Neuronal stem cell (in vitro differentiated cells): ENCODE results near the gene RNF13.

Experiments
- DNase-seq: peaks from one replicate; pipeline ENCODE4 v3.0.0-alpha.2; 2013; ENCODE audit warnings: low spot score
- H2AFZ ChIP-seq: one replicate; pipeline ENCODE4 v1.6.1; 2013; ENCODE audit warnings: mild to moderate bottlenecking, low read length, inconsistent platforms
- H2AK5ac ChIP-seq: 2 replicates; pipeline ENCODE4 v1.6.1; 2013; ENCODE audit warnings: low read depth, mild to moderate bottlenecking, inconsistent platforms, low read length, moderate library complexity, mixed read lengths
- H2BK120ac ChIP-seq: 2 replicates; pipeline ENCODE4 v1.6.1; 2013; ENCODE audit warnings: low read depth, mild to moderate bottlenecking, inconsistent platforms, low read length, moderate library complexity, mixed read lengths
- H2BK12ac ChIP-seq: one replicate; pipeline ENCODE4 v1.6.1; 2013; ENCODE audit warnings: low read length, inconsistent platforms
- H2BK15ac ChIP-seq: 2 replicates; pipeline ENCODE4 v1.6.1; 2013; ENCODE audit warnings: mild to moderate bottlenecking, low read length, inconsistent platforms, mixed read lengths
- H2BK5ac ChIP-seq: one replicate; pipeline ENCODE4 v1.6.1; 2013; ENCODE audit warnings: inconsistent platforms, mild to moderate bottlenecking, low read length, moderate library complexity
- H3K14ac ChIP-seq: one replicate; pipeline ENCODE4 v1.6.1; 2013; ENCODE audit warnings: low read length, inconsistent platforms
- H3K18ac ChIP-seq: 2 replicates; pipeline ENCODE4 v1.6.1; 2013; ENCODE audit warnings: low read length, inconsistent platforms
- H3K23ac ChIP-seq: 2 replicates; pipeline ENCODE4 v1.6.1; 2013; ENCODE audit warnings: low read depth, mild to moderate bottlenecking, mixed read lengths, low read length, inconsistent platforms; ENCODE audit not compliant: poor library complexity
- H3K27ac ChIP-seq: replicated peaks from 3 replicates; pipeline ENCODE4 v1.5.1; 2013; ENCODE audit warnings: low read length, inconsistent platforms
- H3K27me3 ChIP-seq, 3 experiments: 2 replicates each; pipeline ENCODE4 v1.6.1; 2013; ENCODE audit warnings: low read length in 3 of 3, mild to moderate bottlenecking in 2 of 3, inconsistent platforms in 1 of 3, low read depth in 1 of 3, mixed read lengths in 1 of 3, moderate library complexity in 1 of 3; ENCODE audit not compliant: control insufficient read depth in 3 of 3, insufficient read depth in 3 of 3
- H3K36me3 ChIP-seq, 2 donors: replicated peaks in 1 of 2; 2 replicates each; pipeline ENCODE4 v1.6.1; 2013; ENCODE audit warnings: low read length in 2 of 2; ENCODE audit not compliant: control insufficient read depth in 2 of 2, insufficient read depth in 2 of 2
- H3K4ac ChIP-seq: 2 replicates; pipeline ENCODE4 v1.6.1; 2013; ENCODE audit warnings: inconsistent platforms, mild to moderate bottlenecking, low read length, moderate library complexity
- H3K4me1 ChIP-seq, 2 donors: 1 replicate in 1 of 2; 2 replicates in 1 of 2; pipeline ENCODE4 v1.6.1; 2013; ENCODE audit warnings: low read length in 2 of 2, low read depth in 1 of 2; ENCODE audit not compliant: control insufficient read depth in 2 of 2, insufficient read depth in 1 of 2
- H3K4me2 ChIP-seq: one replicate; pipeline ENCODE4 v1.6.1; 2013; ENCODE audit warnings: mild to moderate bottlenecking, low read length, inconsistent platforms; ENCODE audit not compliant: insufficient read depth, poor library complexity, severe bottlenecking
- H3K4me3 ChIP-seq, 2 donors: 2 replicates each; pipeline ENCODE4 v1.5.1; 2013; ENCODE audit warnings: low read length in 2 of 2, mild to moderate bottlenecking in 2 of 2, inconsistent platforms in 1 of 2, moderate library complexity in 1 of 2
- H3K79me1 ChIP-seq: one replicate; pipeline ENCODE4 v1.6.1; 2013; ENCODE audit warnings: low read depth, mild to moderate bottlenecking, inconsistent platforms, low read length, moderate library complexity
- H3K9ac ChIP-seq: one replicate; pipeline ENCODE4 v1.6.1; 2013; ENCODE audit warnings: mild to moderate bottlenecking, low read depth, low read length, inconsistent platforms; ENCODE audit not compliant: poor library complexity
- H3K9me3 ChIP-seq, 2 donors: replicated peaks in 1 of 2; 2 replicates each; pipeline versions ENCODE3 to v1.6.1; 2013; ENCODE audit warnings: low read length in 2 of 2, mild to moderate bottlenecking in 2 of 2, inconsistent platforms in 1 of 2, low read depth in 1 of 2, mixed read lengths in 1 of 2, moderate library complexity in 1 of 2; ENCODE audit not compliant: control insufficient read depth in 2 of 2, insufficient read depth in 1 of 2
- H4K8ac ChIP-seq: one replicate; pipeline ENCODE4 v1.6.1; 2013; ENCODE audit warnings: low read depth, mild to moderate bottlenecking, inconsistent platforms, low read length, moderate library complexity
- H4K91ac ChIP-seq: one replicate; pipeline ENCODE4 v1.6.1; 2013; ENCODE audit warnings: low read length, low read depth, mild to moderate bottlenecking, inconsistent platforms; ENCODE audit not compliant: poor library complexity
- WGBS, 2 donors: extraction: QIAGEN DNeasy Blood & Tissue Kit; methylation state at CpG; one replicate each; pipeline ENCODE4 v1.1.7; 2013; ENCODE audit warnings: missing lambda C conversion rate in 2 of 2, mixed read lengths in 1 of 2; ENCODE audit not compliant: insufficient read length in 2 of 2, insufficient replicate concordance in 1 of 2; ENCODE audit errors: extremely low coverage in 2 of 2; 5-methylcytosine and 5-hydroxymethylcytosine counted together

RNF13 gene

GRCh38 chr3:149919509-149919908, 106.5 kb downstream of the RNF13 start:
- H3K9ac ChIP-seq = no peak overlapping the region
- H2BK5ac ChIP-seq = no peak overlapping the region
- H3K27ac ChIP-seq = no peak overlapping the region
- no peak overlapping the region for H3K4me2 ChIP-seq
- WGBS, 2 donors = no CpG with 5 or more reads among the region's 3 CpGs
- no peaks in the 10 kb centered on the region for H3K79me1 ChIP-seq
- DNase-seq = no peak
- no peak overlapping the region for H3K4me3 ChIP-seq
- no peak overlapping the region for H3K23ac ChIP-seq
- no peaks in the 10 kb centered on the region for H3K4me1 ChIP-seq
- H3K27me3 ChIP-seq = no peaks in the 10 kb centered on the region
- no peak overlapping the region for H2AK5ac ChIP-seq
- no peak overlapping the region for H2BK120ac ChIP-seq
- no peak overlapping the region for H2AFZ ChIP-seq
- peaks cover 0 to 2% of the 10 kb centered on the region in 2 donors for H3K9me3 ChIP-seq
- H4K91ac ChIP-seq = no peak overlapping the region
- H3K4ac ChIP-seq = no peak overlapping the region
- no peak overlapping the region for H4K8ac ChIP-seq
- no peaks in the 10 kb centered on the region for H3K36me3 ChIP-seq
- no peak overlapping the region for H2BK15ac ChIP-seq
- no peak overlapping the region for H3K14ac ChIP-seq
- H3K18ac ChIP-seq = no peak overlapping the region
- no peak overlapping the region for H2BK12ac ChIP-seq

GRCh38 chr3:149920119-149920518, 107.1 kb downstream of the RNF13 start:
- Histone ChIP-seq H2BK15ac (no peak overlapping the region), H2BK5ac (no peak overlapping the region), H3K27ac (no peak overlapping the region), H3K9me3 (peaks cover 0 to 2% of the 10 kb centered on the region in 2 donors), H3K4me2 (no peak overlapping the region), H3K18ac (no peak overlapping the region), H3K27me3 (no peaks in the 10 kb centered on the region), H3K4me1 (no peaks in the 10 kb centered on the region), H2AK5ac (no peak overlapping the region), H4K8ac (no peak overlapping the region), H3K79me1 (no peaks in the 10 kb centered on the region), H3K4me3 (no peak overlapping the region), H2AFZ (no peak overlapping the region), H3K4ac (no peak overlapping the region), H2BK12ac (no peak overlapping the region), H2BK120ac (no peak overlapping the region), H3K23ac (no peak overlapping the region), H3K9ac (no peak overlapping the region), H3K36me3 (no peaks in the 10 kb centered on the region), H3K14ac (no peak overlapping the region), H4K91ac (no peak overlapping the region)
- no peak for DNase-seq
- WGBS, 2 donors = no CpG with 5 or more reads among the region's 3 CpGs

- H3K14ac ChIP-seq = no peak overlapping the region
- H3K27ac ChIP-seq = no peak overlapping the region
- H3K4me1 ChIP-seq = no peaks in the 10 kb centered on the region
- H4K91ac ChIP-seq = no peak overlapping the region
- no peak overlapping the region for H4K8ac ChIP-seq
- H3K4ac ChIP-seq = no peak overlapping the region
- H3K9ac ChIP-seq = no peak overlapping the region
- H3K9me3 ChIP-seq = peaks cover 10 to 30% of the 10 kb centered on the region in 2 donors
- H2AFZ ChIP-seq = no peak overlapping the region
- no peak overlapping the region for H2AK5ac ChIP-seq
- no peak overlapping the region for H2BK15ac ChIP-seq
- no peak overlapping the region for H3K4me3 ChIP-seq
- no peaks in the 10 kb centered on the region for H3K27me3 ChIP-seq
- no peak for DNase-seq
- no peak overlapping the region for H2BK120ac ChIP-seq
- H3K79me1 ChIP-seq = no peaks in the 10 kb centered on the region
- H3K4me2 ChIP-seq = no peak overlapping the region
- no peak overlapping the region for H3K18ac ChIP-seq
- no peak overlapping the region for H2BK12ac ChIP-seq
- no peak overlapping the region for H3K23ac ChIP-seq
- no peaks in the 10 kb centered on the region for H3K36me3 ChIP-seq
- H2BK5ac ChIP-seq = no peak overlapping the region
- WGBS, 2 donors = no CpG with 5 or more reads among the region's 1 CpG
Observed at GRCh38 chr3:149933008-149933407, 120.0 kb downstream of the RNF13 start.

- Histone ChIP-seq H3K79me1 (no peaks in the 10 kb centered on the region), H4K91ac (no peak overlapping the region), H2AFZ (no peak overlapping the region), H3K9ac (no peak overlapping the region), H2BK5ac (no peak overlapping the region), H3K27me3 (no peaks in the 10 kb centered on the region), H3K4me3 (no peak overlapping the region), H2BK12ac (no peak overlapping the region), H4K8ac (no peak overlapping the region), H3K9me3 (peaks cover 10 to 30% of the 10 kb centered on the region in 2 donors), H3K4me2 (no peak overlapping the region), H2BK15ac (no peak overlapping the region), H2BK120ac (no peak overlapping the region), H3K4me1 (peaks cover 0 to 2% of the 10 kb centered on the region in 2 donors), H3K36me3 (no peaks in the 10 kb centered on the region), H3K23ac (no peak overlapping the region), H3K14ac (no peak overlapping the region), H2AK5ac (no peak overlapping the region), H3K27ac (no peak overlapping the region), H3K4ac (no peak overlapping the region), H3K18ac (no peak overlapping the region)
- DNase-seq = no peak
Observed at GRCh38 chr3:149933858-149934257, 120.8 kb downstream of the RNF13 start.
